Measurements from ENCODE around the gene CRHR2. TPM values are rescaled to one million over a fixed set of nuclear protein-coding genes. Genes with fewer than 3 reads are reported as not detected.

CRHR2 gene
- total RNA-seq, 1 donor from 2014 or later, result not detected

- Histone ChIP-seq H3K4me3 (no peak overlapping the region), H3K27ac (no peak overlapping the region), H3K4me1 (no peaks in the 10 kb centered on the region), H3K36me3 (no peaks in the 10 kb centered on the region), H3K27me3 (ENCODE audit: low read depth) (no peaks in the 10 kb centered on the region), H3K9me3 (no peaks in the 10 kb centered on the region)
- ATAC-seq (no peak), DNase-seq (no peak)
- intact Hi-C loops (cut with DNase I), result no loop called here
- TF ChIP-seq CTCF (IDR thresholded peaks at IDR 0.05), result no peak
Measured at GRCh38 chr7:30658479-30659074, 23.7 kb downstream of the CRHR2 start.

- no peak for TF ChIP-seq CTCF (IDR thresholded peaks at IDR 0.05)
- H3K4me3 ChIP-seq, result no peak overlapping the region
- H3K36me3 ChIP-seq, result no peaks in the 10 kb centered on the region
- H3K4me1 ChIP-seq, result no peaks in the 10 kb centered on the region
- H3K27ac ChIP-seq, result no peak overlapping the region
- ATAC-seq (no peak), DNase-seq (no peak)
- intact Hi-C loops (cut with DNase I), result no loop called here
- H3K9me3 ChIP-seq, result no peaks in the 10 kb centered on the region
- no peaks in the 10 kb centered on the region for H3K27me3 ChIP-seq (ENCODE audit: low read depth)
Measured at GRCh38 chr7:30657131-30657530, 25.1 kb downstream of the CRHR2 start.

- Histone ChIP-seq H3K9me3 (no peaks in the 10 kb centered on the region), H3K27ac (no peak overlapping the region), H3K27me3 (ENCODE audit: low read depth) (no peaks in the 10 kb centered on the region), H3K36me3 (no peaks in the 10 kb centered on the region), H3K4me1 (no peaks in the 10 kb centered on the region), H3K4me3 (no peak overlapping the region)
- DNase-seq (no peak), ATAC-seq (no peak)
- intact Hi-C loops (cut with DNase I), result no loop called here
- no peak for TF ChIP-seq CTCF (IDR thresholded peaks at IDR 0.05)
Measured at GRCh38 chr7:30656006-30656957, 26.0 kb downstream of the CRHR2 start.

- intact Hi-C loops (cut with DNase I), result no loop called here
- H3K4me1 ChIP-seq, result no peaks in the 10 kb centered on the region
- DNase-seq (no peak), ATAC-seq (no peak)
- no peaks in the 10 kb centered on the region for H3K36me3 ChIP-seq
- no peaks in the 10 kb centered on the region for H3K9me3 ChIP-seq
- H3K27ac ChIP-seq, result no peak overlapping the region
- no peak for TF ChIP-seq CTCF (IDR thresholded peaks at IDR 0.05)
- H3K4me3 ChIP-seq, result no peak overlapping the region
- H3K27me3 ChIP-seq (ENCODE audit: low read depth), result no peaks in the 10 kb centered on the region
Measured at GRCh38 chr7:30655096-30655970, 26.9 kb downstream of the CRHR2 start.

GRCh38 chr7:30654296-30655090 is 27.8 kb downstream of the CRHR2 start:
- intact Hi-C loops (cut with DNase I), result no loop called here
- no peak for ATAC-seq
- Histone ChIP-seq H3K4me3 (no peak overlapping the region), H3K36me3 (no peaks in the 10 kb centered on the region), H3K9me3 (no peaks in the 10 kb centered on the region), H3K27me3 (ENCODE audit: low read depth) (no peaks in the 10 kb centered on the region), H3K4me1 (no peaks in the 10 kb centered on the region), H3K27ac (no peak overlapping the region)
- no peak for TF ChIP-seq CTCF (IDR thresholded peaks at IDR 0.05)
- DNase-seq, result no peak
